Measurements from ENCODE around the gene TMEM250.

TMEM250 gene

DNA sequence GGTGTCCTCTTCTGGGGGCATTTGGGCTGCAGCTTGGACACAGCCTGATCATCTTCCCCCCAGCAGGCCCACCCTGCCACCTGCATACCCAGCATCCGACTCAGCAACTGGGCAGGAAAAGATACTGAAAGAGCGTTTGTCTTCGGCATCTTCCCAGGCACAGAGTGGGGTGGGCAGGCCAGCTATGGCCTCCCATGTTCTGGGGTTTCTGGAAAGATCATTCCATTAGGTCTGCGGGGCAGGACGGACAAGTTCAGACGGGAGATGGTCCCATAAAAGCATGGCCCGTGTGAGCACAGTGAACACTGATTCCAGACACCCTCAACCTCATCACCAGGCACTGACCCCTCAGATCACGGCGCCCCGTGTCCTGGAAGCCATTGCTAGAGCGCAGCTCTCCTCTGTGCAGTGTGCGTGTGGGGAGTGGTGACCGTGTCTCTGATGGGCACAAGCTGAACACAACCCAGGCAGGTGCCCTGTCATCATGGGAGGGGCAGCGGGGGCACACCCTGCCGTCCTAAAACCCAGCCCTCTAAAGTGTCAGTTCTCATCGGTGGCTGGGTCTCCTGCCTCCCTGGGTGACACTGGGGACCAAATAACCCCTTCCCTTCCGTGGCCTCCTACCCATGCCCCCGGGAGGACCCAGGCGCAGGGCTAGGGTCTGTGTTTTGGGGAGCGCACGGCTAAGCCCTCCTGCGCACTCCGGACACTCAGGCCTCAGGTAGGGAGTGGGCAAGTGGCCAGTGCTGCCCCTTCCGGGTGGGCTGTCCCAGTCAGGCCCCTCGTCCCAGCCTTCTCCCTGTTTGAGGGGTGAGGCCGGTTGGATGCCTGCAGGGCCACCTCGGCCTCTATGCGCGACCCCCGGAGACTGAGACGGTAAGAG is 13.2 kb upstream of the TMEM250 start:
- no peak for DNase-seq

DNA sequence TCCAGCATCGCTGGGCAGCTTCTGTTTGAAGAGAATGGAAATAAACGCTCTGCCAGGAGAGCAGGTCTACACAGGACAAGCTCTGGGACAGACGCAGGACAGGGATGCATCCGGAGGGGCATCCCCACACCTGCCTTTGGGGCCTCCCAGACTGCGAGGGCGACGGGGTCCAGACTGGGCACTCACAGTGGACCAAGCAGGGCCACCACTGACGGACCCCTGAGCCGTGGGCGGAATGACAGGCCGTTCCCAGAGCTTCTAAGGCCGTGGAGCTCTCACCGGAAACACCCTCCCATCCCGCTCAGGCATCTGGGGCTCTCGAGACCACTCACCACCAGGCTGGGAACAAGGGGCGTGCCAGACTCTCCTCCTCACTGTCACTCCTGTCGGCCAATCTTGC is 10.5 kb upstream of the TMEM250 start:
- no peak for DNase-seq

- DNase-seq, result no peak
Observed at GRCh38 chr9:136128436-136128835, 9.8 kb upstream of the TMEM250 start.

GRCh38 chr9:136127313-136127712 is 8.6 kb upstream of the TMEM250 start:
- DNase-seq, result no peak

- no peak for DNase-seq
Observed at GRCh38 chr9:136124976-136125692, 6.5 kb upstream of the TMEM250 start.

DNA sequence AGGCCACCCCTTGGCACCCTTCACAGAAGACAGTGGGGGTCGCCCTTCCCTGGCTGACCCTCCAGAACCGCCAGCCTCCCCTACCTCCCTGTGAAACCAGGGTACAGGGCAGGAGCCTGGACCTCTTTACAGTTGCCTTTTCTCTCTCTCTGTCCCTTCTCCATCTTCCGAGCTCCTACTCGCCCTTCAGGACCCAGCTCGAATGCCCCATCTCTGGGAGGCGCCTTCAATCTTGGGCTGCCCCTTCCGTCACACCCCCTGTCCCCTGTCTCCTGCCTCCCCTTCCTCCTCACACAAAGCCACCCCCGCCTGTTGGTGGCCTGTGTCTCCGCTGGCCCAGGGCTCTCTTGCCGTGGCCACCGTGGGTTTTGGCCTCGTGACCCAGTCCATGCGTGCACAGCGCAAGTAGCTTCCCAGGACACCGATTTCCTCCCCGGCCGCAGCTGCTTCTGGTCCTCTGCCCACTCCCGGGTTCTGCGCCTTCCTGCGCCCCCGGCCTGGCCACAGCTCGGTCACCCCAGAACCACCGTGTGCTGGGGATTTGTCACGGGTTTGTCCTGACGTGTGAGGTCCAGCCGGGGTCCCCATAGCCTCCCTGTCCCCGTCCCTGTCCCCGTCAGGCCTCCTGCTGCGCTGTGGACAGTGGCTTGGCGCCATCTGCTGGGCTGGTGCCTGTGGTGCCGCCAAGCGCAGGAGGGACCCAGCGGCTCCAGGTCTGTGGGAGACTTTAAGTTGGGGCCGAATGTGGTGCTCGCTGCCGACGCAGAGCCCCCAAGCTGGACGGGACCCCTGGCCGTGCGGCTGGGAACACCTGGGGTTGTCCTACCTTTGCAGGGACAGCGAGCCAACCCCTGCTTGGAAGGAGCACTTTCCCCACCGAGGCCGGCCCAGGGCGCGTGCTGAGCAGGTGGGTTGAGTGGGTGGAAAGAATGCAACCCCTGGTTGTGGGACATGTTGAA is 4.0 kb upstream of the TMEM250 start:
- no peak for DNase-seq

DNA sequence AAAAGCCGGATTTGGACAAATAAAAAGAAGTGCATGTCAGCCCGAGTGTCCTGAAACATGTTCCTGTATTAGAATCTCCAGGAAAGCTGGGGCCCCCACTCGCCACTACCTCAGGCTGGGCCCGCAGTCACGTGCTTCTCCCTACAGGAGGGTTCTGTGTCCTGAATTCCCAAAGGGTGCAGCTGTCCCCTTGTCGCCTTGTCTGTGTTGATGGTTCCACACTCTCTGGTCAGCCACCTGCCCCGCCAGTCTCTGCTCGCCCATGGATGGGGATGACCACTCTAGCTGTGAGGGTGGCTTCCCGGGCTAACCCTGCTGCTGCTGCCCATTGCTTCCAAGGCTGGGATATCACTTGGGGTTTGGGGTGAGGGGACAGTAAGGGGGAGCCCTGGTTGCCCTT is 3.1 kb upstream of the TMEM250 start:
- no peak for DNase-seq

DNA sequence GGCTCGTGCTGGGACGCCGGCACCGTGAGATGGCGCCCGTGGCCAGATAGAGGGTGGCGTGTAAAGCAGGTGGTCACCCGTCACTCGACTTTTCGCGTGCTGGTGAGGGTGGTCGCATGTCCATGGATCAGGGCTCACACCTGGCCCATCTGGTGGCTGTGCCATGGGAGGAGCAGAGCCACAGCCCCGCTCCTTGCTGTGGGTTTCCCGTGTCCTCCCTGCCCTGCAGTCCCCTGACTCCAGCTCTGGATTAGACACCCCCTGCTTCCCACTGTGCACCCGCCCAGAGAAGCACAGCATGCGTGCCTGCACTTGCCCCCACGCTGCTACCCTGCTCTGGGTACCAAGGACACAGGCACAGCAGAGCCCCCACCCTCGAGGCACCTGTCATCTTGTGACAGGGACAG is 1.8 kb upstream of the TMEM250 start:
- no peak for DNase-seq

GRCh38 chr9:136119883-136120393 is 1.3 kb upstream of the TMEM250 start:
- no peak for DNase-seq

GRCh38 chr9:136119061-136119882 is 597 bp upstream of the TMEM250 start:
- DNase-seq, result no peak

GRCh38 chr9:136117916-136118319 is 757 bp downstream of the TMEM250 start:
- no peak for DNase-seq

DNA sequence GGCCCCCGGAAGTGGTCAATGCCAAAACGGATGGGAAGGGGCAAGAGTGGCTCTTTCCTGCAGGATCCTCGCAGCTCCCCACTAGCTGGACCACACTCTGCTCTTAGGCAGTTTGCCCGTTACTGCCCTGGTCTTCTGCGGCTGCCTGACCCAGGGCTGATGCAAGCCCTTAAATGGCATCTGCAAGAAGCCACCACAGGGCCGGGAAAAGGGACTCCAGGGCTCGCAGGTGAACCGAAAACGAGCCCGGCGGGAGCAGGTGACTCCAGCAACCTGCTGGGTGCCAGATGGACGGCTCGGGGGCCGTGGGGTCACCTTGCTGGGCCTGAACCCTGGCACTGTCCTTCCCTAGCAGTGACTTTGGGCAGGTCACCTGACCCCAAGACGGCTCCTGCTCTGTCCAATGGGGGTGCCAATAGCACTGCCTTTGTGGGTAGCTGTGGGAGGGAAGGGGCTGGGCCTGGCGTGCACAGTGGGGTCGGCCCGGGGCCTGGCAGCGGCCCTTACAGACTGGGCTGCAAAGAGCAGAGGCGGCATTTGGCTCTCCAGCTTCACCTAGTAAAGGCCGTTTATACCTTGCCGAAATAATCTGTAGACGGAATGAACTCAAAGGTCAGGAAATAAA is 1.3 kb downstream of the TMEM250 start:
- DNase-seq, result no peak

DNA sequence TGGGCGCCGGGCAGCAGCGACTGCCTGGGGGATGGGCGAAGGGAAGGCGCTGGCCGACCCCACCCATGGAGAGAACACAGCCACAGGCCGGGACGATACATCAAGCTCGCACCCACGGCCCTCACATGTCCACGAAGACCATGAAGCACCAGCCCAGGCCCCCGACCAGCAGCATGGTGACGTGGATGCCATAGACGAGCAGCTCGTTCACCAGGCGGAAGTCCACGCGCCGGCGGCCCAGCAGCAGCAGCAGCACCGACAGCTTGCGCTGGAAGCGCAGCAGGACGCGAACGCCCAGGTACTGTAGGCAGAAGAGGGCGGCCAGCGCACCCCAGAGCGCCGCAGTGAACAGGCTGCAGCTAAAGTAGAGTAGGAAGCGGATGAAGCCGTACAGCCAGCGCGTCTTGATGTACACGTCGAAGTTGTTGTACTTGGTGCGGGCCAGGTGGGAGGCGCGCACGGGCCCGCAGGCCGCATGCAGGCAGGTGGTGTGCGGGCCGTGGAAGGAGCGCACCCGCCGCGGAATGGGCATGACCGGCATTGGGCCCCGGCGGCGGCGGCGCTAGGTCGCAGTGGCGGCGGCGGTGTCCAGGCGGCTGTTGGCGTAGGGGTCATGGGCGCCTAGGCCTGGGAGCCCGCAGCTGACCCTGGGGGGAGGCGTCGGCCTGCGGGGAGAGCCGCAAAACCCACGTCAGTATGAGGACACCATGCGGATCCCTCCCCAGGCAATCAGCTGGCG is 2.1 kb downstream of the TMEM250 start:
- DNase-seq, result no peak

- DNase-seq, result no peak
Observed at GRCh38 chr9:136115641-136116359, 2.9 kb downstream of the TMEM250 start.

- no peak for DNase-seq
Observed at GRCh38 chr9:136115206-136115605, 3.5 kb downstream of the TMEM250 start.

DNA sequence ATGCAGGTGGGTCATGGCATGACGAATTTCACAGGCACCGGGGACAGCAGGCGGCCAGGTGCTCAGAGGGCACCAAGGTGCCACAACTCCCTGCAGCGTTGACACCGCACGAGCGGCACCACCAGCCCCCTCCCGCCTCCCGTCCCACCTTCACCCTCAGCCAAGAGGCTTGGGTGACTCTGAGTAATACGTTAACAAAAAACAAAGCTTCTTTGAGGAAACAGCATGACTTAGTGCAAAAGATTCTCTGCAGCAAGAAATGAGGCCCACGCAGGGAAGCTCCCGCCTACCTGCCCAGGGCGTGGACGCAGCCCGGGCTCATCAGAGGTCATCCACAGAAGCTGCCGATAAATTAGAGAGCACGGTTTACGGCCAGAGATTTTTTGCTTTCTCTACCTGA is 4.1 kb downstream of the TMEM250 start:
- DNase-seq, result no peak

- DNase-seq, result no peak
Observed at GRCh38 chr9:136112541-136112940, 6.1 kb downstream of the TMEM250 start.

GRCh38 chr9:136111910-136112309 is 6.8 kb downstream of the TMEM250 start:
- DNase-seq, result no peak

GRCh38 chr9:136111190-136111589 is 7.5 kb downstream of the TMEM250 start:
- no peak for DNase-seq

Data from NCI-H2029 (cell line).